ENCODE measurements around the gene NISCH.

The NISCH gene

DNA sequence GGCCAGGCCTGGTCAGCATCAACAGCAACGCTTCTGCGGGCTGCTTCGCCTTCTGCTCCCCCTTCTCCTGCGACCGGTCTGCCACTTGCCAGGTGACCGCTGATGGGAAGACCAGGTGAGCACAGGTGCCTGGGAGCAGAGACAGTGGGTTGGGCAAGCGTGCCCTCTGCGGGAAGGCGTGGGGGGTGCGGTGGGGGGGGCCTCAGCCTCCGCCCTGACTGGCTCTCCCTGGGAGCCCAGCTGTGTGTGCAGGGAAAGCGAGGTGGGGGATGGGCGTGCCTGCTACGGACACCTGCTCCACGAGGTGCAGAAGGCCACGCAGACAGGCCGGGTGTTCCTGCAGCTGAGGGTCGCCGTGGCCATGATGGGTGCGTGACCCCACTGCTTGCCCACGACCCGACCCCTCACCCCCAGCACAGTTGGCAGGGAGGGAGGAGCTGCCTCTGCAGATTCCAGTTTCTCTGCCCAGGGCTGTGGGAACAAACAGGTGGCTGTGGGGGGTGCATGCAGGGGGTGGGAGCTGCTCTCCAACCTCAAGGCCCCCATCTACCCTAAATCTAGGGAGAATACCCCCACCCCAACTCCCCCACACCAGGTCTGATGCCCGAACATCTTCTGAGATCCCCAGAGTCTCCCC lies 48.5 kb downstream of the NISCH start:
- no peak for TF ChIP-seq CTCF (IDR thresholded peaks at IDR 0.05; ENCODE audit: extremely low read depth, insufficient read depth, missing control alignments)
- in situ Hi-C loops (cut with MboI; ENCODE audit: low pct_unique_long_range_greater_than_20kb, low sequenced_read_pairs, unreplicated experiment), result no loop called here
- DNase-seq (ENCODE audit: low spot score), result no peak

DNA sequence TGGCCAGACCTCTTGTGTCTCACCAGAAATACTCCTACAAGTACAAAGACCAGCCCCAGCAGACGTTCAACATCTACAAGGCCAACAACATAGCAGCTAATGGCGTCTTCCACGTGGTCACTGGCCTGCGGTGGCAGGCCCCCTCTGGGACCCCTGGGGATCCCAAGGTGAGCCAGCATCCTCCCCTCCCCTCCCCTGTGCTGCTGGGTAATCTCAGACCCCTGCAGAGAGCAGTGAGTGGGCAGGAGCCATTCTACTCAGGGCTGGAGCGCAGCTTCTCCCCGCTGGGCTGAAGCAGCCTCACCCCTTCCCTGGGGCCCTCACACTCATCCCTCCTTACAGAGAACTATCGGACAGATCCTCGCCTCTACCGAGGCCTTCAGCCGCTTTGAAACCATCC lies 49.6 kb downstream of the NISCH start:
- no peak for TF ChIP-seq CTCF (IDR thresholded peaks at IDR 0.05; ENCODE audit: extremely low read depth, insufficient read depth, missing control alignments)
- in situ Hi-C loops (cut with MboI; ENCODE audit: low pct_unique_long_range_greater_than_20kb, low sequenced_read_pairs, unreplicated experiment), result no loop called here
- DNase-seq (ENCODE audit: low spot score), result no peak

DNA sequence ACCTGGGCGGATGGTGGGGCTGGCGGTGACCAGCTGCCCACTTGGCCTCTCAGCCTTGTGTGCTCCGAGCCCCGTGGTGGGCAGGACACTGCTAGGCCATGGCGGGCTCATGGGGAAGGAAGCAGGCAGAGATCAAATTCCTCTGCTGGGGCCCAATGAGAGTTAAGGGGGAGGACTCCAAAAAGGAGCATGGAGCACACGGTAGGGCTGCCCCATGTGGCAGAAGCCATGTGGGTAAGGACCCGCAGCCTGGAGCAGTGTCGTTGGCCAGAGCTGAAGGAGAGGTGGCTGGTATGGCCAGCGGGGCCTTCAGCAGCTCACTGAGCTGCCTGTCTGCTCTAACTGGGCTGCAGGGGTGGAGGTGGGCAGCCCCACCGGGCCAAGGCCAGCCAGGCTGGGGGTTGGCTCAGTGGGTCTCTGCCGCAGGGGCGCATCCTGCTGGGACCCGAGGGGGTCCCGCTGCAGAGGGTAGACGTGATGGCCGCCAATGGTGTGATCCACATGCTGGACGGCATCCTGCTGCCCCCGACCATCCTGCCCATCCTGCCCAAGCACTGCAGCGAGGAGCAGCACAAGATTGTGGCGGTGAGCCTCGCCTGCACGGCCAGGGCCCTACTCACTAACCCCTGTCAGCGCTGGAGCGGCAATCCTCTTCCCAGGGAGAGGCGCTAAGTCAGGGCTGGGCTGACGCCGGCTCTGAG lies 51.0 kb downstream of the NISCH start:
- in situ Hi-C loops (cut with MboI; ENCODE audit: low pct_unique_long_range_greater_than_20kb, low sequenced_read_pairs, unreplicated experiment), result no loop called here
- DNase-seq (ENCODE audit: low spot score), result no peak
- no peak for TF ChIP-seq CTCF (IDR thresholded peaks at IDR 0.05; ENCODE audit: extremely low read depth, insufficient read depth, missing control alignments)

GRCh38 chr3:52507359-52507758 lies 52.0 kb downstream of the NISCH start:
- DNase-seq (ENCODE audit: low spot score), result no peak
- TF ChIP-seq CTCF (IDR thresholded peaks at IDR 0.05; ENCODE audit: extremely low read depth, insufficient read depth, missing control alignments), result no peak
- in situ Hi-C loops (cut with MboI; ENCODE audit: low pct_unique_long_range_greater_than_20kb, low sequenced_read_pairs, unreplicated experiment), result no loop called here

DNA sequence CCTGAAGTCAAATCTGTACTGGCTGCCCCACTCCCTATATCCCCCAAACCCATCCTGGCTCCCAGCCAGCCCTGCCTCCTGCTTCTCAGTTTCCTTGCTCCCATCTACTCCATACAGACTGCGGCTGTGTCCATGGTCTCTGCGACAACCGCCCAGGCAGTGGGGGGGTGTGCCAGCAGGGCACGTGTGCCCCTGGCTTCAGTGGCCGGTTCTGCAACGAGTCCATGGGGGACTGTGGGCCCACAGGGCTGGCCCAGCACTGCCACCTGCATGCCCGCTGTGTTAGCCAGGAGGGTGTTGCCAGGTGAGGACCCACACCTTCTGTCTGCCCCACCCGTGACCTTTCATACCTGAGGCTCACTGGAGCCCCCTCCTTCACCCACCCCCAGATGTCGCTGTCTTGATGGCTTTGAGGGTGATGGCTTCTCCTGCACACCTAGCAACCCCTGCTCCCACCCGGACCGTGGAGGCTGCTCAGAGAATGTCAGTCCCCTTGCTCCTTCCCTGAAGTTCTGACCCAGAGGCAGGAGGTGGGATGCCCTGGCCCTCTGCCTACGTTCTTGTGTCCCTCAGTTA lies 54.4 kb downstream of the NISCH start:
- in situ Hi-C loops (cut with MboI; ENCODE audit: low pct_unique_long_range_greater_than_20kb, low sequenced_read_pairs, unreplicated experiment), result no loop called here
- TF ChIP-seq CTCF (IDR thresholded peaks at IDR 0.05; ENCODE audit: extremely low read depth, insufficient read depth, missing control alignments), result no peak
- DNase-seq (ENCODE audit: low spot score), result no peak

DNA sequence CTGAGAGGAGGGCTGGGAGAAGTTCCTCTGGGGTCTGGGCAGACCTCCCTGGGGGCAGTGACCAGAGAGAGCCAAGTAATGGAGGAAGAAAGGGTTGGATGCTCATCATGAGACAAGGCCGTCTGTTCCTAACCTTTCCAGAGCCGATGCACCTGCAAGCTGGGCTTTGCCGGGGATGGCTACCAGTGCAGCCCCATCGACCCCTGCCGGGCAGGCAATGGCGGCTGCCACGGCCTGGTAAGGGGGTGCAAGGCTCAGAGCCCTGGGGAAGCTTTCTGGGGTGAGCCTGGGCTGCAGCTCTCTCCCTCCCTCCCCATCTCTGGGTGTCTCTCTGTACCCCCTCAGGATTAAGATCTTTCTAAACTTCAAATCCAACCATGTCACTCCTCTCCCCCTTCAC lies 56.1 kb downstream of the NISCH start:
- DNase-seq (ENCODE audit: low spot score), result no peak
- in situ Hi-C loops (cut with MboI; ENCODE audit: low pct_unique_long_range_greater_than_20kb, low sequenced_read_pairs, unreplicated experiment), result no loop called here
- no peak for TF ChIP-seq CTCF (IDR thresholded peaks at IDR 0.05; ENCODE audit: extremely low read depth, insufficient read depth, missing control alignments)

Measured in GM13977 (cell line).